Measurements from ENCODE around the gene IFTAP.

IFTAP gene

DNA sequence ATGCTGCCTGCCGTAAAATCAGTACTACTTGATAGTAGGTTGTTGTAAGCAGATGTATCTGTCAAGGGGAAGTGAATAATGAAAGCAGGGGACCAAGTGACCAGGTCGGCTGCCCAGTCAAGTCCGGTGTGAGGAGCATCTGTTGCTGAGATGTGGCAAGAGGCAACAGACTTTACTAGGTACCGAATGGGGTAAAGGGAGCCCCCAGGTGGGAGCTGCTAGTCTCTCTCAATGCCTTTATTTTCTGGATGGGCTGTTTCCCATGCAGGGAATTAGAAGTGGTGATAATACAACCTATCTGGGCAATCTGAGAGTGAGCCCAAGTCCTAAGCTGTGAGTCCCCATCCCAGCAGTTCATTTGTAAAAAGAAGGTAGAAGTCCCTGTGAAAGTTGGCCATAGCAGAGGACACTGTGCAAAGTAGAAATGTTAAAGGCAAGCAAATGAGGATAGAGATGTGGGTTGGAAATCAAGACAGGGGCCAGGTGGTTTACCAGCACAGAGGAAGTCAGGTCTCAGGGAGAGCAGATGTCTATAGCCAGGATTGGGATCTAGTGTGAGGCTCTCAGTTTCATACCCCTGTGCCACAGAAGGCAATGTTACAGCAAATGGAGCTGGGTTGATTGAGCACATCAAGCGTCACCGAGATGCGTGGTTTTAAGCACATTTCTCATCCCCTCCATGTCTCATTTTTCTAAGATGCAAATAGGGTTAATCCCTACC is 94.4 kb downstream of the IFTAP start:
- TF ChIP-seq SUZ12 (IDR thresholded peaks at IDR 0.05; ENCODE audit: extremely low read depth, insufficient read depth, insufficient read length) (no peak), ZNF274 (IDR thresholded peaks at IDR 0.05; ENCODE audit: low read depth, low read length) (no peak), YY1 (IDR thresholded peaks at IDR 0.05; ENCODE audit: insufficient read depth, insufficient read length) (no peak)
- H3K27me3 ChIP-seq (ENCODE audit: insufficient read depth, insufficient read length) = no peaks in the 10 kb centered on the region
- DNase-seq (ENCODE audit: low read depth, low spot score) = no peak
- no peaks in the 10 kb centered on the region for H3K4me1 ChIP-seq (ENCODE audit: insufficient read depth, insufficient read length)
- no peaks in the 10 kb centered on the region for H3K36me3 ChIP-seq (ENCODE audit: insufficient read depth, insufficient read length, low read length)
- H3K9ac ChIP-seq (ENCODE audit: insufficient read length, low read depth) = no peak overlapping the region
- H3K9me3 ChIP-seq (ENCODE audit: insufficient read depth, low read length) = no peaks in the 10 kb centered on the region
- no peak overlapping the region for H3K4me3 ChIP-seq (ENCODE audit: insufficient read length, low read depth)

DNA sequence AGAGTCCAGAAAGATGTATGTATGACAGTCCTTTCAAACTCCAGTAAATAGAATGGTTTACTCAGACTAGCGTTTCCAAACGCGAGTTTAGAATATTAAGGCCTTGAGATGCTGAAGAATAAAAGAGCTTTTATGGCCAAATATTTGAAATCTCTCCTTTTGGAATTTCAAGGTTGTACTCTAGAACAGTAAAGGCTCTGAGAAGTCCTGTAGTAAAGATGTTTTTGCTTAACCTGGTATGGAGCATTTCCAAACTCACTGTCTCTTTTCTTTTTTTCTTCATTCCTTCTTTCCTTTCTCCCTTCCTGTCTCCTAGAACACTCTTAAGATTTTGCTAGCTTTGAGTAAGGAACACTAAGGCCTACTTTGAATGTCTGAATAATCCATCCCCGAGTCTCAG is 95.1 kb downstream of the IFTAP start:
- no peak for DNase-seq (ENCODE audit: low read depth, low spot score)
- no peaks in the 10 kb centered on the region for H3K27me3 ChIP-seq (ENCODE audit: insufficient read depth, insufficient read length)
- no peak overlapping the region for H3K9ac ChIP-seq (ENCODE audit: insufficient read length, low read depth)
- H3K4me1 ChIP-seq (ENCODE audit: insufficient read depth, insufficient read length) = no peaks in the 10 kb centered on the region
- no peaks in the 10 kb centered on the region for H3K9me3 ChIP-seq (ENCODE audit: insufficient read depth, low read length)
- no peak overlapping the region for H3K4me3 ChIP-seq (ENCODE audit: insufficient read length, low read depth)
- TF ChIP-seq YY1 (IDR thresholded peaks at IDR 0.05; ENCODE audit: insufficient read depth, insufficient read length) = no peak
- no peak for TF ChIP-seq ZNF274 (IDR thresholded peaks at IDR 0.05; ENCODE audit: low read depth, low read length)
- no peak for TF ChIP-seq SUZ12 (IDR thresholded peaks at IDR 0.05; ENCODE audit: extremely low read depth, insufficient read depth, insufficient read length)
- H3K36me3 ChIP-seq (ENCODE audit: insufficient read depth, insufficient read length, low read length) = no peaks in the 10 kb centered on the region

DNA sequence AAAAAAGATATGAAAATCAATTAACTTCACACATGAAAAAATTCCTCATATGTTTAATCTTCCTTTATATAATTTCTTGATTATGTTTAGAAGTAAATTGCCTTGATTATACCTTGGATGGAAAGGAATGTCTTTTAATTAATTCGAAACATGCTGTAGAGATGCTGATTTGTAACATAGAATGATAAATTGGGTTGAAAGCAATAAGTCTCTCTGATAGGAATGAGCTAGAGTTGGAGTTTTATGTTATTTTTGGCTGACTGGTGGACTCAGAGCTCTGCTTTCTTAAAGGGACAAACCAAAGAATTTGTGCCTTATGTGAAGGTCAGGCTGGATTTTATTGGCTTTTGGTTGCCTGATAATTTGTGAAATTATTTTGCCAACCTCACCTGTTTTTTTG is 98.4 kb downstream of the IFTAP start:
- no peak overlapping the region for H3K9ac ChIP-seq (ENCODE audit: insufficient read length, low read depth)
- no peaks in the 10 kb centered on the region for H3K27me3 ChIP-seq (ENCODE audit: insufficient read depth, insufficient read length)
- no peaks in the 10 kb centered on the region for H3K36me3 ChIP-seq (ENCODE audit: insufficient read depth, insufficient read length, low read length)
- TF ChIP-seq ZNF274 (IDR thresholded peaks at IDR 0.05; ENCODE audit: low read depth, low read length) = no peak
- no peak for TF ChIP-seq SUZ12 (IDR thresholded peaks at IDR 0.05; ENCODE audit: extremely low read depth, insufficient read depth, insufficient read length)
- TF ChIP-seq YY1 (IDR thresholded peaks at IDR 0.05; ENCODE audit: insufficient read depth, insufficient read length) = no peak
- DNase-seq (ENCODE audit: low read depth, low spot score) = no peak
- no peak overlapping the region for H3K4me3 ChIP-seq (ENCODE audit: insufficient read length, low read depth)
- H3K9me3 ChIP-seq (ENCODE audit: insufficient read depth, low read length) = no peaks in the 10 kb centered on the region
- H3K4me1 ChIP-seq (ENCODE audit: insufficient read depth, insufficient read length) = no peaks in the 10 kb centered on the region

DNA sequence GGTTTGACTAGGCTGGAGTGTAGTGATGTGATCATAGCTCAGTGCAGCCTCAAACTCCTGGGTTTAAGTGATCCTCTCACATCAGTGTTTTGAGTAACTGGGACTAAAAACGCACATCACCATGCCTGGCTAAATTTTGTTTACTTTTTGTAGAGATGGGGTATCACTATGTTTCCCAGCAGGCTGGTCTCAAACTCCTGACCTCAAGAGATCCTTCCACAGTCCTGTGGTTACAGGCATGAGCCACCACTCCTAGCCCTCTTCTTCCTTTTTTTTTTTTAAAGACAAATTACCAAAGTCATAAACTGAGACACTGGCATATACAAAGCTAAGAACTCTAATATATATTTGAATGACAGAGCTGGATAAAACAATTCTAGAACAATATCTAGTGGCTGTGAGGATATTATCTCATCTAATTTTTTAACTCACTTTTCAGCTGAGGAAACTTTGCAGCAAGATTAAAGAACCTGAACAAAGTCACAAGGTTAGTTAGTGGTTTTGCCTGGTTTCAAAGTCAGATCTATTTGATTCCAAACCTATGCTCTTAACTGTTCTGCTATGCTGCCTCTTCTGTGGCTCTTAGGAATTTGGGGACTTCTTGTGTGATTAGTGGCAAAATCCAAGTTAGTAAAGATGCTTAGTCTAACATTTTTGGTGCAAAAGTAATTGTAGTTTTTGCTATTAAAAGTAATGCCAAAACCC is 99.0 kb downstream of the IFTAP start:
- Histone ChIP-seq H3K4me1 (ENCODE audit: insufficient read depth, insufficient read length) (no peaks in the 10 kb centered on the region), H3K4me3 (ENCODE audit: insufficient read length, low read depth) (no peak overlapping the region), H3K9me3 (ENCODE audit: insufficient read depth, low read length) (no peaks in the 10 kb centered on the region), H3K27me3 (ENCODE audit: insufficient read depth, insufficient read length) (no peaks in the 10 kb centered on the region), H3K9ac (ENCODE audit: insufficient read length, low read depth) (no peak overlapping the region), H3K36me3 (ENCODE audit: insufficient read depth, insufficient read length, low read length) (no peaks in the 10 kb centered on the region)
- no peak for DNase-seq (ENCODE audit: low read depth, low spot score)
- no peak for TF ChIP-seq ZNF274 (IDR thresholded peaks at IDR 0.05; ENCODE audit: low read depth, low read length)
- TF ChIP-seq YY1 (IDR thresholded peaks at IDR 0.05; ENCODE audit: insufficient read depth, insufficient read length) = no peak
- TF ChIP-seq SUZ12 (IDR thresholded peaks at IDR 0.05; ENCODE audit: extremely low read depth, insufficient read depth, insufficient read length) = no peak

DNA sequence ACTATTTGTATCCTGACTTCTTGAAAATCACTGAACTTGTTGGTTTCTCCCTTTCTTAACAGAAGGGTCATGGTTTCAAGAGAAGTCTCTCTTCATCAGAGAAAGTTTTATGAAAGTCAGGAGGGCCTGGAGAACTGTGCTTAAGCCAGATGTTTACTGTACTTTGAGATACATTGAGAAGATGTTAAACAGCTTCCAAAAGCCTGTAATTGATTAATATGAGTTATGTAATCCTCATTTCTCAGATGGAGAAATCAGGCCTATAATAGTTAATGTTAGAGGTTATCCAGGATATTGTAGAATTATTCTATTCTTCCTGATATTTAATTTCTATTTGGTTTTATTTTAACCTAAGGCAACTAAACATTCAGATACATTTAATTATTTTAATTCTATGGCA is 100.8 kb downstream of the IFTAP start:
- Histone ChIP-seq H3K36me3 (ENCODE audit: insufficient read depth, insufficient read length, low read length) (no peaks in the 10 kb centered on the region), H3K27me3 (ENCODE audit: insufficient read depth, insufficient read length) (no peaks in the 10 kb centered on the region), H3K4me3 (ENCODE audit: insufficient read length, low read depth) (no peak overlapping the region), H3K4me1 (ENCODE audit: insufficient read depth, insufficient read length) (no peaks in the 10 kb centered on the region), H3K9ac (ENCODE audit: insufficient read length, low read depth) (no peak overlapping the region), H3K9me3 (ENCODE audit: insufficient read depth, low read length) (no peaks in the 10 kb centered on the region)
- TF ChIP-seq SUZ12 (IDR thresholded peaks at IDR 0.05; ENCODE audit: extremely low read depth, insufficient read depth, insufficient read length) (no peak), ZNF274 (IDR thresholded peaks at IDR 0.05; ENCODE audit: low read depth, low read length) (no peak), YY1 (IDR thresholded peaks at IDR 0.05; ENCODE audit: insufficient read depth, insufficient read length) (no peak)
- no peak for DNase-seq (ENCODE audit: low read depth, low spot score)

DNA sequence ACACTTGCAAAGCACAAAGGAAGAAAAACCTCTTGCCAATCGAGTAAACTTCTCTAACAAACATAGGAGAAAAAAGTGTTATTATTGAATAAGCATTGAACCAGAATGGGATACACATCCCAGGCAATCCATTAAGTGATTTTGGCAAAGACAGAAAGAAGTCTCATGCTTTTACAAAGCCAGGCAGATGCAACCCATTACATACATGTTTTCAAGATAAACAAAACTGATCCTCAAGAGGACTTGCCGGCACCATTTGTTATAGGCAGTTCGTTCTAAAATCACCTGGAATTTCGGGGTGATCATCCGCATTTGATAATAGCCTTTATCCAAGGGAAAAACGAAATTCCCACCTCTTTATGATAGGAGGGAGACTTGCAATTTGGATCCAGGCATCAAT is 101.3 kb downstream of the IFTAP start:
- no peak for DNase-seq (ENCODE audit: low read depth, low spot score)
- no peak overlapping the region for H3K4me3 ChIP-seq (ENCODE audit: insufficient read length, low read depth)
- no peak overlapping the region for H3K9ac ChIP-seq (ENCODE audit: insufficient read length, low read depth)
- no peaks in the 10 kb centered on the region for H3K9me3 ChIP-seq (ENCODE audit: insufficient read depth, low read length)
- no peaks in the 10 kb centered on the region for H3K36me3 ChIP-seq (ENCODE audit: insufficient read depth, insufficient read length, low read length)
- no peaks in the 10 kb centered on the region for H3K27me3 ChIP-seq (ENCODE audit: insufficient read depth, insufficient read length)
- TF ChIP-seq YY1 (IDR thresholded peaks at IDR 0.05; ENCODE audit: insufficient read depth, insufficient read length) = no peak
- TF ChIP-seq ZNF274 (IDR thresholded peaks at IDR 0.05; ENCODE audit: low read depth, low read length) = no peak
- no peak for TF ChIP-seq SUZ12 (IDR thresholded peaks at IDR 0.05; ENCODE audit: extremely low read depth, insufficient read depth, insufficient read length)
- no peaks in the 10 kb centered on the region for H3K4me1 ChIP-seq (ENCODE audit: insufficient read depth, insufficient read length)

DNA sequence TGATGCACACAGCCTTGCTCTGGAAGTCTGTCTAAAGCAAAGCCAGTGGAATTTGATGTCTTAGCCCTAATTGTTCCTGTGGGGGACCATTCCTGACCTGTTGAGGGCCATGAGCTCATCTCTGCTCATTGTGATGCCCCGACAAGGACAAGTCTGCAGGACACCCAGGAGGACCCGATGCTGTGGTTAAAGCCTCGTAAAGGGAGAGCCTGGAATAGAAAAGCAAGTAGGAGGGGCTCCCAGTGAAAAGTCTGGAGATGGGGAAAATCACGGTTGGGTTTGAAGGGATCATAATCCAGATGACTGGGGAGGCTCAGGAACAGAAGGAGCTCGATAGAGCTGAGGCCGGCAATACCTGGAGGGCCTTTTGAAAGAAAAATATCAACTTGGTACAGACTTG is 102.2 kb downstream of the IFTAP start:
- TF ChIP-seq SUZ12 (IDR thresholded peaks at IDR 0.05; ENCODE audit: extremely low read depth, insufficient read depth, insufficient read length) = no peak
- TF ChIP-seq ZNF274 (IDR thresholded peaks at IDR 0.05; ENCODE audit: low read depth, low read length) = no peak
- TF ChIP-seq YY1 (IDR thresholded peaks at IDR 0.05; ENCODE audit: insufficient read depth, insufficient read length) = no peak
- Histone ChIP-seq H3K36me3 (ENCODE audit: insufficient read depth, insufficient read length, low read length) (no peaks in the 10 kb centered on the region), H3K4me3 (ENCODE audit: insufficient read length, low read depth) (no peak overlapping the region), H3K27me3 (ENCODE audit: insufficient read depth, insufficient read length) (no peaks in the 10 kb centered on the region), H3K9ac (ENCODE audit: insufficient read length, low read depth) (no peak overlapping the region), H3K4me1 (ENCODE audit: insufficient read depth, insufficient read length) (no peaks in the 10 kb centered on the region), H3K9me3 (ENCODE audit: insufficient read depth, low read length) (no peaks in the 10 kb centered on the region)
- DNase-seq (ENCODE audit: low read depth, low spot score) = no peak

Data from NT2/D1 (cell line).